ENCODE measurements around the gene TRPM2.

The TRPM2 gene

DNA sequence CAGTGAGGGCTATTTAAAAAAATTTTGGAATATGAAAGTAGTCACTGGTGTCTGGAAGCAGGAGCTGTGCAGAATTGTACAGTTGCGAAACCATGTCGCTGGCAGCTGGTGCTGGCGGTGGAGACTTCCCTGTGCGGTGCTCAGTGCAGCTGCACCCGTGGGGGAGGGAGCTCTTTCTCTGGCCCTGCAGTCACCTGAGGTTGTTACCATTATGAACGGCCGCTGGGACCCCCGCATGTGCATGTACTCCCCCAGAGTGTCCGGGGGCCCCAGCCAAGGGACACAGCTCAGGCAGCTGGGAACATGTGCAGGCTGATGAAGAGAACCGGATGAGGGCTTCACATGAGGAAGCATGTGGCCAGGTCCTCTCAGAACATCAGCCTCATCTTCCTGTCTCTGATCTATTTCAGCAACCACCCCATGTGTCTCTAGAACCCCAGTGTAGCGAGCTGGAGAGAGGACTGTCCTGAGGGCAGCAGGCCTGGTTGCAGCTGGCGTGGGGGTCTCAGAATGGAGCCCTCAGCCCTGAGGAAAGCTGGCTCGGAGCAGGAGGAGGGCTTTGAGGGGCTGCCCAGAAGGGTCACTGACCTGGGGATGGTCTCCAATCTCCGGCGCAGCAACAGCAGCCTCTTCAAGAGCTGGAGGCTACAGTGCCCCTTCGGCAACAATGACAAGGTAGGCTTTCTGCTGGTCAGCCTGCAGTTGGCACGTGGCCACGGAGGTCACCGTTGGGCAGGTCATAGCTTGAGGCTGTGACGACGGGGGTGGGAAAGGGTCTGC is at the start of gene TRPM2:
TRPM2 (plus strand) TSS at position 431 of the 780 bp plus-strand sequence; CDS start at position 511, 80 bp downstream.
- no peak within 1 kb of the TSS for H3K9ac ChIP-seq
- H3K4me1 ChIP-seq = no peaks in the 10 kb centered on the region
- no peak within 1 kb of the TSS for H3K27ac ChIP-seq
- no peaks in the 10 kb centered on the region for H3K9me3 ChIP-seq (ENCODE audit: control insufficient read depth, low read length)
- H3K4me2 ChIP-seq (ENCODE audit: low read length) = no peak within 1 kb of the TSS
- no peaks in the 10 kb centered on the region for H3K79me2 ChIP-seq
- H3K27me3 ChIP-seq (ENCODE audit: control insufficient read depth, insufficient read depth, low read length) = no peaks in the 10 kb centered on the region
- TF ChIP-seq, protein P1, sequence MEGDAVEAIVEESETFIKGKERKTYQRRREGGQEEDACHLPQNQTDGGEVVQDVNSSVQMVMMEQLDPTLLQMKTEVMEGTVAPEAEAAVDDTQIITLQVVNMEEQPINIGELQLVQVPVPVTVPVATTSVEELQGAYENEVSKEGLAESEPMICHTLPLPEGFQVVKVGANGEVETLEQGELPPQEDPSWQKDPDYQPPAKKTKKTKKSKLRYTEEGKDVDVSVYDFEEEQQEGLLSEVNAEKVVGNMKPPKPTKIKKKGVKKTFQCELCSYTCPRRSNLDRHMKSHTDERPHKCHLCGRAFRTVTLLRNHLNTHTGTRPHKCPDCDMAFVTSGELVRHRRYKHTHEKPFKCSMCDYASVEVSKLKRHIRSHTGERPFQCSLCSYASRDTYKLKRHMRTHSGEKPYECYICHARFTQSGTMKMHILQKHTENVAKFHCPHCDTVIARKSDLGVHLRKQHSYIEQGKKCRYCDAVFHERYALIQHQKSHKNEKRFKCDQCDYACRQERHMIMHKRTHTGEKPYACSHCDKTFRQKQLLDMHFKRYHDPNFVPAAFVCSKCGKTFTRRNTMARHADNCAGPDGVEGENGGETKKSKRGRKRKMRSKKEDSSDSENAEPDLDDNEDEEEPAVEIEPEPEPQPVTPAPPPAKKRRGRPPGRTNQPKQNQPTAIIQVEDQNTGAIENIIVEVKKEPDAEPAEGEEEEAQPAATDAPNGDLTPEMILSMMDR (IDR thresholded peaks at IDR 0.05) = no peak
- H2AFZ ChIP-seq = no peak within 1 kb of the TSS
- H3K4me3 ChIP-seq (ENCODE audit: low read depth, low read length) = no peak within 1 kb of the TSS
- no peaks in the 10 kb centered on the region for H3K36me3 ChIP-seq (ENCODE audit: control insufficient read depth, insufficient read depth, low read length)

DNA sequence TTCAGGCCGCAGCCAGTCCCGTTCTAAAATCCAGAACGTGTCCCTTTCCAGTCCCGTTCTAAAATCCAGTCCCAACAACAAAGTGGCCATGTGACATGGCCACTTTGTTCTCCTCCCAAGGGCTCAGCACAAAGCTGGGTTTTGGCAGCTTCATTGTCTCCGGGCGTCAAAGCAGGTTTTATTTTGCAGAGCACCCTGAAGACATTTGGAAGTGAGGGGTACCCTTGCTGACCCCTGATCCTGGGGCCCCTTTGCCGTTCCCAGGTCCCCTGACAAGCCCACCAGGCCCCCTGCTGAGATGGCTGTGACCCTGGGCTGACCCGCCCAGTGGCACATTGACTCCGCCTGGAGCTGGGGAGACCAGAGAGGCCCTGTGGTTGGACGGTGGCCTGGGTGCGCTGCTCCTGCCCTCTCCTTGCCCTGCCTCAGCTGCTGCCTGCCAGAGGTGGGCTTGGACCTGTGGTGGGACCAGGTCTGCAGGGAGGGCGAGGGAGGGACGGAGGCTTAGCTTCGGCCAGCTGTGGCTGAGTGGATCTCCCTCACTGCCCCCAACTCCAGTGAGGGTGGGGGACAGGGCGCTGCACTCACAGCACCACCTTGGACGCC is 49.3 kb upstream of the TRPM2 start:
- H3K36me3 ChIP-seq (ENCODE audit: control insufficient read depth, insufficient read depth, low read length) = no peaks in the 10 kb centered on the region
- no peak overlapping the region for H3K9ac ChIP-seq
- H3K4me3 ChIP-seq (ENCODE audit: low read depth, low read length) = no peak overlapping the region
- peaks cover 2% of the 10 kb centered on the region for H3K4me1 ChIP-seq
- no peaks in the 10 kb centered on the region for H3K79me2 ChIP-seq
- no peak overlapping the region for H3K4me2 ChIP-seq (ENCODE audit: low read length)
- H3K9me3 ChIP-seq (ENCODE audit: control insufficient read depth, low read length) = no peaks in the 10 kb centered on the region
- H3K27ac ChIP-seq = no peak overlapping the region
- H3K27me3 ChIP-seq (ENCODE audit: control insufficient read depth, insufficient read depth, low read length) = no peaks in the 10 kb centered on the region
- H2AFZ ChIP-seq = no peak overlapping the region
- TF ChIP-seq, protein P1 (IDR thresholded peaks at IDR 0.05) = no peak

DNA sequence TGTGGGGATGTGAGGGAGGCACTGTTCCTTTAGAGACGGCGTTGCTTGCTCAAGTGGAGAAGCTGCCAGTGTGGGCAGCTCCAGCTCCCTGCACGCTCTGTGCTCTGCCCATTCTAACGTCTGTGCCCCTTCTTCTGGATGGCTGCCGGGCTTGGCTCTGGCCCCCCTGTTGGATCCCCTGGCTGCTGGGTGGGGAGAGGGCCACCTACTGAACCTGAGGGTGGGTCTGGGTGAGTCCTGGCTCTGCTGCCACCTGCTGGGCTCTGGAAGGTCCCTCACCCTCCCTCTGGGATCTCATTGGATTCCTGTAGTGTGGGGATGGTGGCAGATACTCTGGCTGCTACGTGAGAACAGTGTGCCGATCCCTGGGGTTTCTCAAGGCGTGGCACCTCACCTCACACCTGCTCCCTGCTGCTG is 48.5 kb upstream of the TRPM2 start:
- Histone ChIP-seq H3K27ac (no peak overlapping the region), H3K27me3 (ENCODE audit: control insufficient read depth, insufficient read depth, low read length) (no peaks in the 10 kb centered on the region), H3K79me2 (no peaks in the 10 kb centered on the region), H2AFZ (no peak overlapping the region), H3K4me2 (ENCODE audit: low read length) (no peak overlapping the region), H3K36me3 (ENCODE audit: control insufficient read depth, insufficient read depth, low read length) (no peaks in the 10 kb centered on the region), H3K4me3 (ENCODE audit: low read depth, low read length) (no peak overlapping the region), H3K4me1 (no peaks in the 10 kb centered on the region), H3K9ac (no peak overlapping the region), H3K9me3 (ENCODE audit: control insufficient read depth, low read length) (no peaks in the 10 kb centered on the region)
- TF ChIP-seq, protein P1 (IDR thresholded peaks at IDR 0.05) = peak; percentile 35

DNA sequence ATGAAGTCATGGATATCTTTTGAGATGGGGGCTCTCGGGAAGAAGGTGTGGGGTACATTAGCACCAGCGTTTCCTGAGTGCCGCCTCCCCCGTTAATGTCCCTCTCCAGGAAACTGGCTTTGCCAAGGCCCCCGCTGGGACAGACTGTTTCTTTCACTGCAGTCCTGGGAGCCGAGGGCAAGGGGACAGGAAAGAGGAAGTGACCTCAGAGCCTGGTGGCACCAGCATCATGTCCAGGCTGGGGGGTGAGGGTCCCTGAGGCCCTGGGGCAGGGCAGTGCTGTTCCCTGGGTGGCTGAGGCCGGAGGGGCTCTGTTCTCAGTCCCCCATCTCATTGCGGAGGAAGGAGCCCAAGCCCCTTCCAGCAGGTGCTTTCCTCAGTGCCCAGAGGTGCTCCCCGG is 47.7 kb upstream of the TRPM2 start:
- no peak overlapping the region for H3K4me3 ChIP-seq (ENCODE audit: low read depth, low read length)
- TF ChIP-seq, protein P1 (IDR thresholded peaks at IDR 0.05) = no peak
- no peaks in the 10 kb centered on the region for H3K27me3 ChIP-seq (ENCODE audit: control insufficient read depth, insufficient read depth, low read length)
- no peak overlapping the region for H3K27ac ChIP-seq
- H3K9ac ChIP-seq = no peak overlapping the region
- no peak overlapping the region for H3K4me2 ChIP-seq (ENCODE audit: low read length)
- no peaks in the 10 kb centered on the region for H3K4me1 ChIP-seq
- H3K79me2 ChIP-seq = no peaks in the 10 kb centered on the region
- no peak overlapping the region for H2AFZ ChIP-seq
- H3K36me3 ChIP-seq (ENCODE audit: control insufficient read depth, insufficient read depth, low read length) = no peaks in the 10 kb centered on the region
- no peaks in the 10 kb centered on the region for H3K9me3 ChIP-seq (ENCODE audit: control insufficient read depth, low read length)
